HG02973 (cell line): ENCODE data around the gene ZMYM5.
"Not testable (repeated sequence)": the region's sequence is repeated elsewhere in the genome, so short reads cannot be mapped to it uniquely, and the experiment has no call there.

Source experiments
- ATAC-seq: cut with Tn5 transposase; IDR thresholded peaks from one replicate; pipeline ENCODE4 v1.9.1; 2021; ENCODE audit warnings: moderate library complexity; ENCODE audit not compliant: unreplicated experiment

Gene ZMYM5

GRCh38 chr13:19863323-19864023 is at the start of gene ZMYM5:
Gene ZMYM5 (minus strand): TSS chr13:19863649. CDS start chr13:19852180, 11,469 bp downstream.
- ATAC-seq: peak; percentile 83

GRCh38 chr13:19910336-19911072 is 47.1 kb upstream of the ZMYM5 start:
- no peak for ATAC-seq

- no peak for ATAC-seq
Observed at GRCh38 chr13:19908350-19908986, 45.0 kb upstream of the ZMYM5 start.

- ATAC-seq: not testable (repeated sequence)
Observed at GRCh38 chr13:19905487-19906195, 42.2 kb upstream of the ZMYM5 start.

- no peak for ATAC-seq
Observed at GRCh38 chr13:19890030-19890429, 26.6 kb upstream of the ZMYM5 start.

- no peak for ATAC-seq
Observed at GRCh38 chr13:19888799-19889198, 25.4 kb upstream of the ZMYM5 start.

- no peak for ATAC-seq
Observed at GRCh38 chr13:19882231-19882630, 18.8 kb upstream of the ZMYM5 start.

GRCh38 chr13:19881641-19882040 is 18.2 kb upstream of the ZMYM5 start:
- no peak for ATAC-seq

- ATAC-seq: peak; percentile 9
Observed at GRCh38 chr13:19864746-19865309, 1.4 kb upstream of the ZMYM5 start.

GRCh38 chr13:19864024-19864745 is 736 bp upstream of the ZMYM5 start:
- ATAC-seq: peak; percentile 26

GRCh38 chr13:19862481-19863313 is 752 bp downstream of the ZMYM5 start:
- peak; percentile 5 for ATAC-seq

GRCh38 chr13:19861762-19862161 is 1.7 kb downstream of the ZMYM5 start:
- ATAC-seq: no peak

GRCh38 chr13:19860884-19861655 is 2.4 kb downstream of the ZMYM5 start:
- no peak for ATAC-seq

- ATAC-seq: not testable (repeated sequence)
Observed at GRCh38 chr13:19857637-19858036, 5.8 kb downstream of the ZMYM5 start.

- ATAC-seq: no peak
Observed at GRCh38 chr13:19852766-19853165, 10.7 kb downstream of the ZMYM5 start.

GRCh38 chr13:19845758-19846157 is 17.7 kb downstream of the ZMYM5 start:
- no peak for ATAC-seq

GRCh38 chr13:19838865-19839275 is 24.6 kb downstream of the ZMYM5 start:
- ATAC-seq: no peak

- no peak for ATAC-seq
Observed at GRCh38 chr13:19836472-19836871, 27.0 kb downstream of the ZMYM5 start.

GRCh38 chr13:19834704-19835103 is 28.7 kb downstream of the ZMYM5 start:
- ATAC-seq: no peak
